ENCODE measurements around the gene NAV2.

Gene NAV2

DNA sequence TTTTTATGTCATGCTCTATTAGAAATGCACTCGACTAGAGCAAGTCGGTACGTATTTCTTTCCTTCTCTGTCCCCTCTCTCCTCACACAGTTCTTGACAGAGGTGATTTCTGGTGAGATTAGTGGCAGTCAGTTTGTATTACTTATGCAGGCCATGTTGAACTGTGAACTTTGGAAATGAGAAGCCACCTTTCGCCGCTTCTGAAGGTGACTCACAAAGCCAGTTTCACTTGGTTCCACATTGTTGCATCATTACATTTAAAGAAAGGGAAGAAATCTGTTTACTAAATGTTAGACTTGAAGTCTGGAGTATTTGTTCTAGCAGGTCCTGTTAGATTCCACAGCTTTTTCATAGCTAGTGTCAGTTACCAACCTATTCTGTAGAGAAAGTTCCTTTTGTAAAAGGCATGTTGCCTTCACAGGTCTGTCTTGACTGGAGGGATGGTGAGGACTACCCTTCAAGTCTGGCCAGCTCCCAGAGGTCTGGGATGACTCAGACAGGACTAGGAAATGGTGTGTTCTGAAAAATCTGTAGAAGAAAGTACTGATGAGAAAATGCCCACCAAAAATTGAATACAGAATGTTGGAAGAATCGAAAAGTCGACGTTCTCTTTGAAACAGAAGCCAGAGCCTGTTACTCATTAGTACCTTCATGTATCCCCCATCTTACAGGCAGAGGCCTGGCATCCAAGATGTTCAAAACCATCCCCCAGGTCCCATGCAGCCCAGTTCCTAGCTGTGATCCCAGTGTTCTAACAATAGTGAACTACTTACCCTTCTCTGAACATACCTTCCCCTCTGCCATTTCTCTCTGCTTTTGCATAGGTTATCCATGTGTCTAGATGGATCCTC is 266.3 kb downstream of the NAV2 start:
- CTCF ChIA-PET, result interaction anchor here (0.6 kb wide), 2 partner anchors 10 to 73 kb away, joined by 3 read pairs; no protein-coding TSS in a partner anchor
- POLR2A ChIA-PET (ENCODE audit: low non-redundant PET), result interaction anchor here (0.6 kb wide), 1 partner anchor 88 kb away, joined by 3 read pairs; no protein-coding TSS in a partner anchor
- H3K27ac ChIP-seq, result peak overlapping the region; percentile 74
- peak; percentile 79 for DNase-seq (ENCODE audit: low spot score)
- TF ChIP-seq, protein P1, sequence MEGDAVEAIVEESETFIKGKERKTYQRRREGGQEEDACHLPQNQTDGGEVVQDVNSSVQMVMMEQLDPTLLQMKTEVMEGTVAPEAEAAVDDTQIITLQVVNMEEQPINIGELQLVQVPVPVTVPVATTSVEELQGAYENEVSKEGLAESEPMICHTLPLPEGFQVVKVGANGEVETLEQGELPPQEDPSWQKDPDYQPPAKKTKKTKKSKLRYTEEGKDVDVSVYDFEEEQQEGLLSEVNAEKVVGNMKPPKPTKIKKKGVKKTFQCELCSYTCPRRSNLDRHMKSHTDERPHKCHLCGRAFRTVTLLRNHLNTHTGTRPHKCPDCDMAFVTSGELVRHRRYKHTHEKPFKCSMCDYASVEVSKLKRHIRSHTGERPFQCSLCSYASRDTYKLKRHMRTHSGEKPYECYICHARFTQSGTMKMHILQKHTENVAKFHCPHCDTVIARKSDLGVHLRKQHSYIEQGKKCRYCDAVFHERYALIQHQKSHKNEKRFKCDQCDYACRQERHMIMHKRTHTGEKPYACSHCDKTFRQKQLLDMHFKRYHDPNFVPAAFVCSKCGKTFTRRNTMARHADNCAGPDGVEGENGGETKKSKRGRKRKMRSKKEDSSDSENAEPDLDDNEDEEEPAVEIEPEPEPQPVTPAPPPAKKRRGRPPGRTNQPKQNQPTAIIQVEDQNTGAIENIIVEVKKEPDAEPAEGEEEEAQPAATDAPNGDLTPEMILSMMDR (conservative IDR thresholded peaks at IDR 0.05; ENCODE audit: low read depth), result no peak

DNA sequence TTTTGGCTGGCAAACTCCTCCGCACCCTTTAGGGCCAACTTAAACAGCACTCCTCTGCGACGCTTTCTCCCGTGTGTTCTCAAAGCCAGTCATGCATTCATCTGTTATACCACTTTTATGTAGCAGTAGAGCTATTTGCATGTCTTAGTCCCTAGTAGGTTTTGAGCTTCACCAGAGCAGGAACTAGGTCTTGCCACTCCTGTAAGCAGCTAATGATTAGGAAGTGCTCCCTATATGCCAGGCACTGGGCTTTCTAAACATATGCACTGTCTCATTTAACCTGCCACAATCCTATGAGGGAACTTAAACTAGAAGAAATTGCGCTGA is 266.8 kb downstream of the NAV2 start:
- H3K27ac ChIP-seq, result peak overlapping the region; percentile 74

DNA sequence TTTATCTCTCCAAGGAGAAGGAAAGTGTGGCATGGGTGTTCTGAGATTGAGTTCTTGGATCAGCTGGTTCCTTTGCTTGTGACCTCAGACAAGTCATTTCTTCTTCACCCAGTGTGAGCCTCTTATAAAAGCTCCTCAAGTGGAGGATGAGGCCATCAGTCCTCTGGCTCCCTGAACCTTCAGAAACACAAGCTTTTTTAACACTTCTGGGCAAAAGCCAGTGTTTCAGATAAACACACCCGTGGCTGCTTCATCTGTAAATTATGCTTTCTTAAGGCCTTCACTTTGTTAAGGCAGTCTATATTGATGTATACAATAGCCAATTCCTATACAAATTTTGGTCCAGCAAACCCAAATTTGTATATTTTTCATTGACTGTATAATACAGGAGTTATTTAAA is 267.8 kb downstream of the NAV2 start:
- ChIA-PET POLR2A (ENCODE audit: low non-redundant PET) (no interaction called here), CTCF (interaction anchor here (0.7 kb wide), 1 partner anchor 148 kb away, joined by 3 read pairs; no protein-coding TSS in a partner anchor)
- peak overlapping the region; percentile 41; the same call in 1 of the 2 replicates for H3K27ac ChIP-seq
- TF ChIP-seq, protein P1 (conservative IDR thresholded peaks at IDR 0.05; ENCODE audit: low read depth), result no peak
- no peak for DNase-seq (ENCODE audit: low spot score)

More for the DNA sequence above, 266.8 kb downstream of the NAV2 start:
- no peak for DNase-seq (ENCODE audit: low spot score)
- CTCF ChIA-PET, result interaction anchor here (0.6 kb wide), 1 partner anchor 72 kb away, joined by 3 read pairs; no protein-coding TSS in a partner anchor
- POLR2A ChIA-PET (ENCODE audit: low non-redundant PET), result no interaction called here
- TF ChIP-seq, protein P1 (conservative IDR thresholded peaks at IDR 0.05; ENCODE audit: low read depth), result no peak

DNA sequence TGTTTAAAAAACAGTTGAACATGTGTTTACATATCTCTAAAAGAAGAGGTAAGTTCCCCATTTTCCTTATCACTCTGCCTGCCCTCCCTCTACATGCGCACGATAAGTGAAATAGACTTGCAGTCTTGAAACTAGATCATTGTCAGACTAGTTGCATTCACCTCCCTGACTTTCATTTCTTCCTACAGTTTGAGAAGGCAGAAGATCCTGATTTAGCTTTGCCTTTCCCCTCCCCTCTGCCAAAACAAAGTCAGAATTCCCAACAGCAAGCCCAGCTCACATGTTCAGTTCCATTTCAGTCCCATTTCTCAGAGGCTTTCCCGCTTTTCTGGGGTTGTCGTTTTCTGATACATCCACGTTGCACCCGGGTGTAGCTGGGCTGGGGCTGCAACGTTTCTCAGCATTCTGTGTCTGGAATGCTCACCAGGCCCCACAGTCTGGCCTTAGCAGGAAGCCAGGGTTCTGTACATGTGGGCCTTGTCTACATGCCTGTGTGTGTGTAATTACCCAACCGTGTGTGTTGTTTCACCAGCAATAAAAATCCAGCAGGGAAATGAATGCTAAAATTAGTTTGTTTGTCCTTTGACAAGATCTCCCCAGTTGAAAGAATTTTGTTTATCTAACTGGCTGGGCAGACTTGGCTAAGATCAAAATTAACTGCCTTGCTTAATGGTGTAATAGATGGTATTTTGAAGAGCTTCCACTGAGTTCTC is 268.5 kb downstream of the NAV2 start:
- POLR2A ChIA-PET (ENCODE audit: low non-redundant PET), result no interaction called here
- CTCF ChIA-PET, result interaction anchor here (0.6 to 1.4 kb wide), 4 partner anchors 13 to 147 kb away, joined by 3 to 5 read pairs (median 4); no protein-coding TSS in a partner anchor
- DNase-seq (ENCODE audit: low spot score), result no peak
- TF ChIP-seq, protein P1 (conservative IDR thresholded peaks at IDR 0.05; ENCODE audit: low read depth), result no peak
- no peak overlapping the region for H3K27ac ChIP-seq

DNA sequence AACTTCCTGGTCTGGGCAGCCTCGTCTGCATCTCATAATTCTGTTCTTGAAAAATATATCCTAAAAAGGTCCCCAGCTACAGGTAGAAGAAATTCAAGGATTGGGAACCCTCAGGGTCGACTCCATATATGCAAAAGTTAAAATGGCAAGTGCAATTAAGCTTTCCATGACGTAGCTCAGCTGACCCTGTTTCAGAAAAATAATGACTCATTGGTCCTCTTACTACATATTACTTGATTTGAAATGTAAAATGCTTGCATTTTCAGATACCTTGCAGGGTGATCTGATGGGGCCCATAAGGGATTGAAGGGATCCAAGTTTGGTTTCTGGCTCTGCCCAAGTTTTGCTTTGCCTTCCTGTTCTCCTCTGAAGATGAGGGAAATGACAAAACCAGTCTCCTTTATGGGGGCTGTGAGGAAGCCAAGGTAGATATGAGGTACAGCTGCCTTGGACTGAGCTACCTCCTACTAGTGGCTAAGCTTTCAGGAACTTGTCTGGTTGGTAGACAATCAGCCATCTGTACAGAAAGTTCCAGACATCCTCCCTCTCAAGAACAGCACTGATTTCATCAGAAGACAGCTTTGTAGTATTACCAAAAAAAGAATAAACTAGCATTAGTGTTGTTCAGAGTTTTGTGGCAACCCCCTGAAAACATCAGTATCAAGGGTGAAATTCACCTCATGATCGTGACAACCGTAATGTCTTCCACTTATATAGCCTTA is 270.3 kb downstream of the NAV2 start:
- ChIA-PET POLR2A (ENCODE audit: low non-redundant PET) (no interaction called here), CTCF (interaction anchor here (0.7 kb wide), 1 partner anchor 126 kb away, joined by 3 read pairs; no protein-coding TSS in a partner anchor)
- TF ChIP-seq, protein P1 (conservative IDR thresholded peaks at IDR 0.05; ENCODE audit: low read depth), result no peak
- DNase-seq (ENCODE audit: low spot score), result no peak
- H3K27ac ChIP-seq, result no peak overlapping the region
